Measurements from ENCODE around the gene H2AZ2. TPM values are rescaled to one million over a fixed set of nuclear protein-coding genes. Genes with fewer than 3 reads are reported as not detected.

H2AZ2 gene
- total and polyA plus RNA-seq, 3 experiments from 2014 or later, result 243 to 273 (median 244) TPM

- no peak overlapping the region for H3K4me3 Mint-ChIP-seq
- no peaks in the 10 kb centered on the region for H3K27me3 ChIP-seq (ENCODE audit: insufficient read depth, low read length, poor library complexity, severe bottlenecking)
- ChIA-PET POLR2A (no interaction called here), CTCF (interaction anchor here (1.6 kb wide), 1 partner anchor 9 kb away, joined by 3 read pairs; no protein-coding TSS in a partner anchor)
- no peaks in the 10 kb centered on the region for H3K4me1 ChIP-seq (ENCODE audit: insufficient read depth, low read length)
- H3K27ac Mint-ChIP-seq, result peak overlapping the region in 3 of 8 donors; percentile 32 to 54 (median 49)
- no peak overlapping the region for H3K27ac ChIP-seq (ENCODE audit: low read depth, low read length)
- no peak for DNase-seq
- peaks cover 6 to 72% (median 21%) of the 10 kb centered on the region in 3 donors for H3K36me3 Mint-ChIP-seq
- H3K9me3 Mint-ChIP-seq, result no peaks in the 10 kb centered on the region
- peaks cover 42% of the 10 kb centered on the region for H3K36me3 ChIP-seq (ENCODE audit: insufficient read depth, low read length)
- no peaks in the 10 kb centered on the region for H3K27me3 Mint-ChIP-seq
- H3K4me1 Mint-ChIP-seq, result peaks cover 17 to 33% (median 31%) of the 10 kb centered on the region in 3 donors
- H3K9me3 ChIP-seq (ENCODE audit: low read length), result no peaks in the 10 kb centered on the region
- no peak overlapping the region for H3K4me3 ChIP-seq (ENCODE audit: low read length)
These were observed 9.1 kb downstream of the H2AZ2 start for GRCh38 chr7:44838751-44839150.

DNA sequence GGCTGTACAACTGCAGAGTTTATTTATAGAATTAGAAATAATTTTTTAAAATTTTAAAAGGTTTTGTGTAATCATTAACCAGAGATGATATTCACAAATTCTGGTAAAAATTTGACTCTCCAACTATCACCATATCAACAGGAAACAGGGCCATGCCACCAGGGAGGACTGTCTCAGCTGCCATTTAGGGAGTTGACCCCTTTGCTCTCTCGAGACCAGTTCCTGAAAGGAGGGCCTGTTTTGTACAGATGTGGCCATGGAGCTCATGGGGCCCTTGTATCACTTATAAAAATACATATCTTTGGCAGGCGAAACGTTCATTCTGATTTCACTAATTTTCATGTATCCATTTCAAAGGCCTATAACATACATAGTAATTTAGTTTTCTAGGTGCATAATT, 20.3 kb downstream of the H2AZ2 start:
- Mint-ChIP-seq H3K27ac (peak overlapping the region; percentile 31 to 85 (median 53)), H3K4me1 (peaks cover 5 to 7% (median 6%) of the 10 kb centered on the region in 3 donors), H3K36me3 (peaks cover 0 to 64% (median 2%) of the 10 kb centered on the region in 3 donors), H3K4me3 (no peak overlapping the region), H3K27me3 (no peaks in the 10 kb centered on the region), H3K9me3 (no peaks in the 10 kb centered on the region)
- no peaks in the 10 kb centered on the region for H3K9me3 ChIP-seq (ENCODE audit: low read length)
- POLR2A ChIA-PET, result no interaction called here
- H3K4me3 ChIP-seq (ENCODE audit: low read length), result no peak overlapping the region
- CTCF ChIA-PET, result interaction anchor here (0.8 to 1.4 kb wide), 2 partner anchors 9 to 10 kb away, joined by 3 read pairs; no protein-coding TSS in a partner anchor
- H3K27me3 ChIP-seq (ENCODE audit: insufficient read depth, low read length, poor library complexity, severe bottlenecking), result no peaks in the 10 kb centered on the region
- DNase-seq, result no peak
- H3K27ac ChIP-seq (ENCODE audit: low read depth, low read length), result no peak overlapping the region
- H3K36me3 ChIP-seq (ENCODE audit: insufficient read depth, low read length), result peaks cover 22% of the 10 kb centered on the region
- H3K4me1 ChIP-seq (ENCODE audit: insufficient read depth, low read length), result no peaks in the 10 kb centered on the region

GRCh38 chr7:44824894-44825526, 22.9 kb downstream of the H2AZ2 start:
- ChIA-PET POLR2A (interaction anchor here (1.4 kb wide), 1 partner anchor 26 kb away, joined by 3 read pairs; no protein-coding TSS in a partner anchor), CTCF (interaction anchor here (1.1 to 2.0 kb wide), 2 partner anchors 23 to 26 kb away, joined by 3 to 4 read pairs; partner anchors contain the start of gene H2AZ2)
- H3K27me3 Mint-ChIP-seq, result no peaks in the 10 kb centered on the region
- H3K36me3 Mint-ChIP-seq, result peaks cover 0 to 40% (median 2%) of the 10 kb centered on the region in 3 donors
- no peaks in the 10 kb centered on the region for H3K4me1 ChIP-seq (ENCODE audit: insufficient read depth, low read length)
- no peak overlapping the region for H3K27ac ChIP-seq (ENCODE audit: low read depth, low read length)
- H3K4me1 Mint-ChIP-seq, result peaks cover 9 to 16% (median 11%) of the 10 kb centered on the region in 3 donors
- H3K27ac Mint-ChIP-seq, result peak overlapping the region in 7 of 8 donors; percentile 4 to 89 (median 45)
- peak overlapping the region in 1 of 7 donors; percentile 9 for H3K4me3 Mint-ChIP-seq
- no peaks in the 10 kb centered on the region for H3K27me3 ChIP-seq (ENCODE audit: insufficient read depth, low read length, poor library complexity, severe bottlenecking)
- H3K9me3 Mint-ChIP-seq, result no peaks in the 10 kb centered on the region
- H3K4me3 ChIP-seq (ENCODE audit: low read length), result no peak overlapping the region
- peaks cover 13% of the 10 kb centered on the region for H3K36me3 ChIP-seq (ENCODE audit: insufficient read depth, low read length)
- no peaks in the 10 kb centered on the region for H3K9me3 ChIP-seq (ENCODE audit: low read length)
- no peak for DNase-seq

GRCh38 chr7:44823255-44823781, 24.6 kb downstream of the H2AZ2 start:
- DNase-seq, result no peak
- ChIA-PET POLR2A (interaction anchor here (0.6 kb wide), 1 partner anchor 14 kb away, joined by 3 read pairs; no protein-coding TSS in a partner anchor), CTCF (interaction anchor here (0.8 kb wide), 1 partner anchor 12 kb away, joined by 3 read pairs; no protein-coding TSS in a partner anchor)
- H3K4me1 Mint-ChIP-seq, result peaks cover 9 to 16% (median 11%) of the 10 kb centered on the region in 3 donors
- H3K36me3 ChIP-seq (ENCODE audit: insufficient read depth, low read length), result peaks cover 1% of the 10 kb centered on the region
- H3K27ac Mint-ChIP-seq, result peak overlapping the region in 6 of 8 donors; percentile 13 to 88 (median 63)
- no peaks in the 10 kb centered on the region for H3K9me3 ChIP-seq (ENCODE audit: low read length)
- H3K4me3 Mint-ChIP-seq, result no peak overlapping the region
- H3K27me3 ChIP-seq (ENCODE audit: insufficient read depth, low read length, poor library complexity, severe bottlenecking), result no peaks in the 10 kb centered on the region
- no peaks in the 10 kb centered on the region for H3K27me3 Mint-ChIP-seq
- no peaks in the 10 kb centered on the region for H3K9me3 Mint-ChIP-seq
- H3K36me3 Mint-ChIP-seq, result peaks cover 0 to 23% (median 2%) of the 10 kb centered on the region in 3 donors
- no peak overlapping the region for H3K4me3 ChIP-seq (ENCODE audit: low read length)
- no peak overlapping the region for H3K27ac ChIP-seq (ENCODE audit: low read depth, low read length)
- no peaks in the 10 kb centered on the region for H3K4me1 ChIP-seq (ENCODE audit: insufficient read depth, low read length)

- H3K27ac Mint-ChIP-seq, result no peak overlapping the region
- H3K27me3 Mint-ChIP-seq, result no peaks in the 10 kb centered on the region
These were observed 28.6 kb downstream of the H2AZ2 start for GRCh38 chr7:44819292-44819691.

GRCh38 chr7:44814919-44815318, 33.0 kb downstream of the H2AZ2 start:
- H3K4me1 ChIP-seq (ENCODE audit: insufficient read depth, low read length), result no peaks in the 10 kb centered on the region
- H3K4me3 ChIP-seq (ENCODE audit: low read length), result no peak overlapping the region
- H3K9me3 ChIP-seq (ENCODE audit: low read length), result no peaks in the 10 kb centered on the region
- no peak overlapping the region for H3K27ac ChIP-seq (ENCODE audit: low read depth, low read length)
- Mint-ChIP-seq H3K4me3 (no peak overlapping the region), H3K27ac (no peak overlapping the region), H3K9me3 (no peaks in the 10 kb centered on the region), H3K4me1 (no peaks in the 10 kb centered on the region), H3K27me3 (no peaks in the 10 kb centered on the region), H3K36me3 (no peaks in the 10 kb centered on the region)
- H3K36me3 ChIP-seq (ENCODE audit: insufficient read depth, low read length), result no peaks in the 10 kb centered on the region
- no peaks in the 10 kb centered on the region for H3K27me3 ChIP-seq (ENCODE audit: insufficient read depth, low read length, poor library complexity, severe bottlenecking)
- no peak for DNase-seq
- POLR2A ChIA-PET, result no interaction called here
- CTCF ChIA-PET, result no interaction called here

More at GRCh38 chr7:44819292-44819691, 28.6 kb downstream of the H2AZ2 start:
- no peak overlapping the region for H3K4me3 Mint-ChIP-seq
- H3K4me1 Mint-ChIP-seq, result peaks cover 4 to 16% (median 8%) of the 10 kb centered on the region in 3 donors
- H3K36me3 Mint-ChIP-seq, result peaks cover 0 to 1% (median 0%) of the 10 kb centered on the region in 3 donors
- DNase-seq, result no peak
- no peak overlapping the region for H3K27ac ChIP-seq (ENCODE audit: low read depth, low read length)
- no peaks in the 10 kb centered on the region for H3K4me1 ChIP-seq (ENCODE audit: insufficient read depth, low read length)
- ChIA-PET POLR2A (no interaction called here), CTCF (interaction anchor here (1.3 kb wide), 1 partner anchor 8 kb away, joined by 3 read pairs; no protein-coding TSS in a partner anchor)
- H3K9me3 Mint-ChIP-seq, result no peaks in the 10 kb centered on the region
- no peaks in the 10 kb centered on the region for H3K36me3 ChIP-seq (ENCODE audit: insufficient read depth, low read length)
- no peaks in the 10 kb centered on the region for H3K9me3 ChIP-seq (ENCODE audit: low read length)
- H3K27me3 ChIP-seq (ENCODE audit: insufficient read depth, low read length, poor library complexity, severe bottlenecking), result no peaks in the 10 kb centered on the region
- H3K4me3 ChIP-seq (ENCODE audit: low read length), result no peak overlapping the region

DNA sequence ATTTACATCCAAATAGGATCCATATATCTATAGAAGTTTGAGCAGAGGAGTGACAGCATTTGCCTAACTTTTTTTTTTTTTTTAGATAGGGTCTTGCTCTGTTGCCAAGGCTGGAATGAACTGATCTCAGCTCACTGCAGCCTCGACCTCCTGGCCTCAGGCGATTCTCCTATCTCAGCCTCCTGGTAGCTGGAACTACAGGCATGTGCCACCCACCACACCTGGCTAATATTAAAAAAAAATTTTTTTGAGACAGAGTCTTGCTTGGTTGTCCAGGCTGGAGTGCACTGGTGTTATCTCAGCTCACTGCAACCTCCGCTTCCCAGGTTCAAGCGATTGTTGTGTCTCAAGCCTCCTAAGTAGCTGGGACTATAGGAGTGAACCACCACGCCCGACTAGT, 36.3 kb downstream of the H2AZ2 start:
- H3K4me1 Mint-ChIP-seq, result no peaks in the 10 kb centered on the region
- POLR2A ChIA-PET, result interaction anchor here (0.6 kb wide), 1 partner anchor 13 kb away, joined by 4 read pairs; no protein-coding TSS in a partner anchor
- H3K27ac Mint-ChIP-seq, result no peak overlapping the region
- Histone ChIP-seq H3K27ac (ENCODE audit: low read depth, low read length) (no peak overlapping the region), H3K36me3 (ENCODE audit: insufficient read depth, low read length) (no peaks in the 10 kb centered on the region), H3K4me3 (ENCODE audit: low read length) (no peak overlapping the region), H3K9me3 (ENCODE audit: low read length) (no peaks in the 10 kb centered on the region), H3K4me1 (ENCODE audit: insufficient read depth, low read length) (no peaks in the 10 kb centered on the region), H3K27me3 (ENCODE audit: insufficient read depth, low read length, poor library complexity, severe bottlenecking) (no peaks in the 10 kb centered on the region)
- H3K36me3 Mint-ChIP-seq, result no peaks in the 10 kb centered on the region
- no peak for DNase-seq
- no peaks in the 10 kb centered on the region for H3K9me3 Mint-ChIP-seq
- CTCF ChIA-PET, result interaction anchor here (0.7 kb wide), 1 partner anchor 11 kb away, joined by 3 read pairs; no protein-coding TSS in a partner anchor
- no peaks in the 10 kb centered on the region for H3K27me3 Mint-ChIP-seq
- no peak overlapping the region for H3K4me3 Mint-ChIP-seq

GRCh38 chr7:44811093-44811492, 36.8 kb downstream of the H2AZ2 start:
- no peaks in the 10 kb centered on the region for H3K36me3 Mint-ChIP-seq
- DNase-seq, result no peak
- Histone ChIP-seq H3K27me3 (ENCODE audit: insufficient read depth, low read length, poor library complexity, severe bottlenecking) (no peaks in the 10 kb centered on the region), H3K4me3 (ENCODE audit: low read length) (no peak overlapping the region), H3K4me1 (ENCODE audit: insufficient read depth, low read length) (no peaks in the 10 kb centered on the region), H3K36me3 (ENCODE audit: insufficient read depth, low read length) (no peaks in the 10 kb centered on the region), H3K27ac (ENCODE audit: low read depth, low read length) (no peak overlapping the region), H3K9me3 (ENCODE audit: low read length) (no peaks in the 10 kb centered on the region)
- ChIA-PET CTCF (no interaction called here), POLR2A (interaction anchor here (0.6 kb wide), 1 partner anchor 13 kb away, joined by 4 read pairs; no protein-coding TSS in a partner anchor)
- no peaks in the 10 kb centered on the region for H3K9me3 Mint-ChIP-seq
- H3K27me3 Mint-ChIP-seq, result no peaks in the 10 kb centered on the region
- H3K4me1 Mint-ChIP-seq, result no peaks in the 10 kb centered on the region
- no peak overlapping the region for H3K4me3 Mint-ChIP-seq
- no peak overlapping the region for H3K27ac Mint-ChIP-seq

Measured in CD8-positive, alpha-beta memory T cell (primary cell).